ENCODE measurements around the gene MTOR. TPM values are rescaled to one million over a fixed set of nuclear protein-coding genes. Genes with fewer than 3 reads are reported as not detected.

MTOR gene
- total and polyA plus RNA-seq, 10 of the 15 experiments (the other 5 are each of a cell fraction or from before 2014, with no cell fraction given): 6.6 to 41.8 (median 29.8) TPM

DNA sequence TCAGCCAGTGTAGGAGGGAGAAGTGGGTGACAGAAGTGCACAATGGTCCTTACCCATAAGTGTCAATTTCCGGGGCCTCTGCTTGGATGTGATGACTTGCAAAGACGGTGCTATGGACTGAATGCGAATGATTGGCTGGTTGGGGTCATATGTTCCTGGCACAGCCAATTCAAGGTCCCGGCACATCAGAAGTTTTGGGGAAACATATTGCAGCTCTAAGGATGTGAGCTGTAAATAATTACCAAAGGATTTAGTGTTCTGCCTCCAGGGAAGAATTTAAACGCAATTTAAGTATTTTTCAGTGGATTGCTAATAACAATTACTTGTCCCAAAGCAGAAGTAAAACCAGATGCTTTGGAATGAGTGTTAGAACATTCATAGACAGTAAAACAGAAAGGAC lies 135.8 kb downstream of the MTOR start (continued):
- TF ChIP-seq, protein P1, sequence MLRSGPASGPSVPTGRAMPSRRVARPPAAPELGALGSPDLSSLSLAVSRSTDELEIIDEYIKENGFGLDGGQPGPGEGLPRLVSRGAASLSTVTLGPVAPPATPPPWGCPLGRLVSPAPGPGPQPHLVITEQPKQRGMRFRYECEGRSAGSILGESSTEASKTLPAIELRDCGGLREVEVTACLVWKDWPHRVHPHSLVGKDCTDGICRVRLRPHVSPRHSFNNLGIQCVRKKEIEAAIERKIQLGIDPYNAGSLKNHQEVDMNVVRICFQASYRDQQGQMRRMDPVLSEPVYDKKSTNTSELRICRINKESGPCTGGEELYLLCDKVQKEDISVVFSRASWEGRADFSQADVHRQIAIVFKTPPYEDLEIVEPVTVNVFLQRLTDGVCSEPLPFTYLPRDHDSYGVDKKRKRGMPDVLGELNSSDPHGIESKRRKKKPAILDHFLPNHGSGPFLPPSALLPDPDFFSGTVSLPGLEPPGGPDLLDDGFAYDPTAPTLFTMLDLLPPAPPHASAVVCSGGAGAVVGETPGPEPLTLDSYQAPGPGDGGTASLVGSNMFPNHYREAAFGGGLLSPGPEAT (IDR thresholded peaks at IDR 0.05; ENCODE audit: low read depth): no peak
- no peak for TF ChIP-seq RELA (IDR thresholded peaks at IDR 0.05; ENCODE audit: borderline replicate concordance, partially characterized antibody)
- TF ChIP-seq SPI1 (IDR thresholded peaks at IDR 0.05; ENCODE audit: borderline replicate concordance, insufficient read depth, low read depth, low read length): no peak
- TF ChIP-seq, protein P2, sequence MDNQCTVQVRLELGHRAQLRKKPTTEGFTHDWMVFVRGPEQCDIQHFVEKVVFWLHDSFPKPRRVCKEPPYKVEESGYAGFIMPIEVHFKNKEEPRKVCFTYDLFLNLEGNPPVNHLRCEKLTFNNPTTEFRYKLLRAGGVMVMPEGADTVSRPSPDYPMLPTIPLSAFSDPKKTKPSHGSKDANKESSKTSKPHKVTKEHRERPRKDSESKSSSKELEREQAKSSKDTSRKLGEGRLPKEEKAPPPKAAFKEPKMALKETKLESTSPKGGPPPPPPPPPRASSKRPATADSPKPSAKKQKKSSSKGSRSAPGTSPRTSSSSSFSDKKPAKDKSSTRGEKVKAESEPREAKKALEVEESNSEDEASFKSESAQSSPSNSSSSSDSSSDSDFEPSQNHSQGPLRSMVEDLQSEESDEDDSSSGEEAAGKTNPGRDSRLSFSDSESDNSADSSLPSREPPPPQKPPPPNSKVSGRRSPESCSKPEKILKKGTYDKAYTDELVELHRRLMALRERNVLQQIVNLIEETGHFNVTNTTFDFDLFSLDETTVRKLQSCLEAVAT (IDR thresholded peaks at IDR 0.05): no peak
- no peak for TF ChIP-seq ZNF622 (IDR thresholded peaks at IDR 0.05)
- no peak for TF ChIP-seq YBX1 (IDR thresholded peaks at IDR 0.05)

DNA sequence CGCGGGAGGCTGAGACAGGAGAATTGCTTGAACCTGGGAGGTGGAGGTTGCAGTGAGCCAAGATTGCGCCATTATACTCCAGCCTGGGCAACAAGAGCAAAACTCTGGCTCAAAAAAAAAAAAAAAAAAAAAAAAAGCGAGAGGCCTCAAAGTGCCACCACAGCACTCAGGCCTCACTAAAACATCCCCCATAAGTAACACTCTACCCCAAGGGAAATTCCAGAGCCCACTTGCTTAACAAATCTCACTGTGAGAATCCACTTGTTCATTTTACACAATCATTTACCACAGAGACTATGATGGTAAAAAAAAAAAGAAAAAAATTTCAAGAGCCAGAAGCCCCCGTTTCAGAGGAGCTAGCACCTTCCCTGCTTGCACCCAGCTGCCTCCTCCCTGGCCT lies 136.4 kb downstream of the MTOR start:
- intact Hi-C loops (cut with micrococcal nuclease; ENCODE audit: unreplicated experiment) (no loop called here), in situ Hi-C loops (cut with MboI) (no loop called here)
- Histone ChIP-seq H2AFZ (ENCODE audit: control insufficient read depth, low read depth, low read length) (no peak overlapping the region), H3K4me1 (ENCODE audit: control insufficient read depth, insufficient read depth, low read length) (no peaks in the 10 kb centered on the region), H3K36me3 (ENCODE audit: control insufficient read depth in 2 of 2, insufficient read depth in 2 of 2, low read length in 1 of 2) (peaks cover 22 to 36% of the 10 kb centered on the region in 2 experiments), H3K27ac (ENCODE audit: control insufficient read depth, insufficient read depth) (no peak overlapping the region), H4K20me1 (ENCODE audit: control insufficient read depth, insufficient read depth) (no peaks in the 10 kb centered on the region), H3K4me2 (ENCODE audit: control insufficient read depth, insufficient read depth) (no peak overlapping the region), H3K4me3 (no peak overlapping the region), H3K9me3 (replicated peaks; ENCODE audit: control insufficient read depth, insufficient read depth, low read length) (no peaks in the 10 kb centered on the region), H3K27me3 (replicated peaks in 1 of 2; ENCODE audit: control insufficient read depth in 2 of 2, insufficient read depth in 2 of 2, low read length in 1 of 2) (no peaks in the 10 kb centered on the region), H3K9ac (ENCODE audit: control insufficient read depth, insufficient read depth, low read length) (no peak overlapping the region), H3K79me2 (ENCODE audit: control insufficient read depth, insufficient read depth, low read length) (no peaks in the 10 kb centered on the region)
- FAIRE-seq (no peak), ATAC-seq (no peak), DNase-seq (ENCODE audit: low read depth, low spot score) (no peak)
- ChIA-PET RAD21 (ENCODE audit: unreplicated experiment) (interaction anchor here (2.5 kb wide), 1 partner anchor 88 kb away, joined by 6 read pairs; no protein-coding TSS in a partner anchor), SMC1A (ENCODE audit: uncharacterized antibody, unreplicated experiment) (interaction anchor here (0.7 kb wide), 1 partner anchor 88 kb away, joined by 3 read pairs; no protein-coding TSS in a partner anchor), POLR2A (no interaction called here), CTCF (interaction anchor here (0.8 to 1.0 kb wide), 2 partner anchors 62 to 68 kb away, joined by 3 to 4 read pairs; no protein-coding TSS in a partner anchor)
- BruUV-seq (replicated peaks): no TSS peak
- 75% methylated on average over 4 of the region's 5 CpGs for WGBS (ENCODE audit: insufficient coverage, insufficient replicate concordance, low lambda C conversion rate, missing lambda C conversion rate)
- TF ChIP-seq, protein P3, sequence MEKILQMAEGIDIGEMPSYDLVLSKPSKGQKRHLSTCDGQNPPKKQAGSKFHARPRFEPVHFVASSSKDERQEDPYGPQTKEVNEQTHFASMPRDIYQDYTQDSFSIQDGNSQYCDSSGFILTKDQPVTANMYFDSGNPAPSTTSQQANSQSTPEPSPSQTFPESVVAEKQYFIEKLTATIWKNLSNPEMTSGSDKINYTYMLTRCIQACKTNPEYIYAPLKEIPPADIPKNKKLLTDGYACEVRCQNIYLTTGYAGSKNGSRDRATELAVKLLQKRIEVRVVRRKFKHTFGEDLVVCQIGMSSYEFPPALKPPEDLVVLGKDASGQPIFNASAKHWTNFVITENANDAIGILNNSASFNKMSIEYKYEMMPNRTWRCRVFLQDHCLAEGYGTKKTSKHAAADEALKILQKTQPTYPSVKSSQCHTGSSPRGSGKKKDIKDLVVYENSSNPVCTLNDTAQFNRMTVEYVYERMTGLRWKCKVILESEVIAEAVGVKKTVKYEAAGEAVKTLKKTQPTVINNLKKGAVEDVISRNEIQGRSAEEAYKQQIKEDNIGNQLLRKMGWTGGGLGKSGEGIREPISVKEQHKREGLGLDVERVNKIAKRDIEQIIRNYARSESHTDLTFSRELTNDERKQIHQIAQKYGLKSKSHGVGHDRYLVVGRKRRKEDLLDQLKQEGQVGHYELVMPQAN (conservative IDR thresholded peaks at IDR 0.05): no peak
- 0 out of 2 replicates have a peak, but pooled peaks have one; percentile 20 for TF ChIP-seq ZNF384 (IDR thresholded peaks at IDR 0.05; ENCODE audit: borderline replicate concordance, low read depth, low read length)
- TF ChIP-seq, protein P4, sequence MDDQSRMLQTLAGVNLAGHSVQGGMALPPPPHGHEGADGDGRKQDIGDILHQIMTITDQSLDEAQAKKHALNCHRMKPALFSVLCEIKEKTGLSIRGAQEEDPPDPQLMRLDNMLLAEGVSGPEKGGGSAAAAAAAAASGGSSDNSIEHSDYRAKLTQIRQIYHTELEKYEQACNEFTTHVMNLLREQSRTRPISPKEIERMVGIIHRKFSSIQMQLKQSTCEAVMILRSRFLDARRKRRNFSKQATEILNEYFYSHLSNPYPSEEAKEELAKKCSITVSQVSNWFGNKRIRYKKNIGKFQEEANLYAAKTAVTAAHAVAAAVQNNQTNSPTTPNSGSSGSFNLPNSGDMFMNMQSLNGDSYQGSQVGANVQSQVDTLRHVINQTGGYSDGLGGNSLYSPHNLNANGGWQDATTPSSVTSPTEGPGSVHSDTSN (IDR thresholded peaks at IDR 0.05; ENCODE audit: insufficient replicate concordance, low read depth, low read length): no peak
- TF ChIP-seq CBX3 (IDR thresholded peaks at IDR 0.05; ENCODE audit: borderline replicate concordance, low read depth): no peak
- TF ChIP-seq, protein P2 (IDR thresholded peaks at IDR 0.05): no peak
